IPS-15b (cell line): ENCODE results near the gene UBE2E2.

Source experiments
- H3K27me3 ChIP-seq: one replicate; pipeline ENCODE4 v1.6.1; 2013; ENCODE audit warnings: low read length; ENCODE audit not compliant: control insufficient read depth, insufficient read depth
- H3K36me3 ChIP-seq: one replicate; pipeline ENCODE4 v1.6.1; 2013; ENCODE audit warnings: low read length; ENCODE audit not compliant: control insufficient read depth, insufficient read depth
- H3K4me1 ChIP-seq: one replicate; pipeline ENCODE4 v1.6.1; 2013; ENCODE audit warnings: mild to moderate bottlenecking, low read length; ENCODE audit not compliant: control insufficient read depth, insufficient read depth
- H3K4me3 ChIP-seq: one replicate; pipeline ENCODE4 v1.5.1; 2013; ENCODE audit warnings: low read depth, low read length
- H3K9ac ChIP-seq: one replicate; pipeline ENCODE4 v1.6.1; 2013; ENCODE audit warnings: low read depth, mild to moderate bottlenecking, low read length
- H3K9me3 ChIP-seq: one replicate; pipeline ENCODE4 v1.6.1; 2013; ENCODE audit warnings: mild to moderate bottlenecking, low read length; ENCODE audit not compliant: control insufficient read depth, insufficient read depth

Gene UBE2E2

DNA sequence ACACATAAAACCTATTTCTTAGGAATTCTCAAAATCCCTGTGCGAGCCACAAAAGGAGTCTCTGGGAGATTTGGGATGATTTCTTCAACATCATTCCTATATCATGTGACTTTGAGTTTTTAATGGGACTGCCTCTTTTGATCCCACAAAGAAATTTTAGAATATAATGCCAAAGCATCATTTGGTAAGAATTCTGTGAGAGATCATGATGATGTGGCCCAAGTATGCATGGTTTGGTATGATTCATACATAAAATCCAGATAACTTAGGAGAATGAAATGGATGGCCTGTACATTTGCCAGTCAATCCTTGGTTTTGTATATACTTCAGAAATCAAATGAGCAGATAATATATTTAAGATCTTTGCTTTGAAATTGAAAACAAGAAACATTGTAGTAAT, 61.3 kb downstream of the UBE2E2 start:
- Histone ChIP-seq H3K9me3 (no peaks in the 10 kb centered on the region), H3K9ac (no peak overlapping the region), H3K4me3 (no peak overlapping the region), H3K27me3 (no peaks in the 10 kb centered on the region), H3K4me1 (no peaks in the 10 kb centered on the region), H3K36me3 (no peaks in the 10 kb centered on the region)

DNA sequence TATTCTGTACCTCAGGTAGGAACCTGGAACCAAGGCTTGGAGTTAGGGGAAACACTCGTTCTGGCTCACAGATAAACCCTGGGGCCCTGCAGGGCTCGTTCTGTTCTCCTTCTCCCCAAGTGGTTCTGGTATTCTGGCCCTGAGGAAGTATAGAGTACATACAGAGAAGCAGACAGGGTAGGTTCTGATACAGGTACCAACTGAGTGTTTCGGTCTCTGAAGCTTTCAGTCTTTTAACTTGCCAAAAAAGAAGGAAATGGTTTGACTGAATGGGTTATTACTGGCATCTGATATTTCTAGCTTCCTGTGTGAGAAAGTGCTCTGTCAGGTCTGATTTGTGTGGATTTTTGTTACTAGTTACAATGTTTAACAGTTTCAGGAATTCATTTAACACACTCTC, 67.3 kb downstream of the UBE2E2 start:
- peaks cover 3% of the 10 kb centered on the region for H3K9me3 ChIP-seq
- no peaks in the 10 kb centered on the region for H3K4me1 ChIP-seq
- H3K4me3 ChIP-seq, result no peak overlapping the region
- H3K27me3 ChIP-seq, result no peaks in the 10 kb centered on the region
- peaks cover 4% of the 10 kb centered on the region for H3K36me3 ChIP-seq
- H3K9ac ChIP-seq, result no peak overlapping the region

DNA sequence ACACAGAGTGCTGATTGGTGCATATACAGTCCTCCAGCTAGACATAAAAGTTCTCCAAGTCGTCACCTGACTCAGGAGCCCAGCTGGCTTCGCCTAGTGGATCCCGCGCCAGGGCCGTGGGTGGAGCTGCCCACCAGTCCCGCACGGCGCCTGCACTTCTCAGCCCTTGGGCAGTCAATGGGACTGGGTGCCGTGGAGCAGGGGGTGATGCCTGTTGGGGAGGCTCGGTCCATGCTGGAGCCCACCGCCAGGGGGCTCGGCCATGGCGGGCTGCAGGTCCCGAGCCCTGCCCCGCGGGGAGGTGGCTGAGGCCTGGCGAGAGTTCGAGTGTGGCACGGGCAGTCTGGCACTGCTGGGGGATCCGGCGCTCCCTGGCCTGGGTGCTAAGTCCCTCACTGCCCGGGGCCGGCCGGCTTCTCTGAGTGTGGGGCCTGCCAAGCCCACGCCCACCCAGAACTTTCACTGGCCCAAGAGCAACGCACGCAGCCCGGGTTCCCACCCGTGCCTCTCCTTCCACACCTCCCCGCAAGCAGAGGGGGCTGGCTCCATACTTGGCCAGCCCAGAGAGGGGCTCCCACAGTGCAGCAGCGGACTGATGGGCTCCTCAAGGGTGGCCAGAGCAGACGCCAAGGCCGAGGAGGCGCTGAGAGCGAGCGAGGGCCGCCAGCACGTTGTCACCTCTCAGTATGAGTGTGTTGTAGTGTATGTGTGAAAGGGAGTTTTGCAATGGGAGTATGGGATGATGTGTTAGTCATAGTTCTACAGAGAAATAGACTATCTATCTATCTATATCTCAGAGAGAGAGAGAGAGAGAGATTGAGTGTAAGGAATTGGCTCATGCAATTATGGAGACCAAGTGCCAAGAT, 69.0 kb downstream of the UBE2E2 start:
- no peaks in the 10 kb centered on the region for H3K4me1 ChIP-seq
- H3K27me3 ChIP-seq, result no peaks in the 10 kb centered on the region
- no peak overlapping the region for H3K9ac ChIP-seq
- peaks cover 3% of the 10 kb centered on the region for H3K9me3 ChIP-seq
- peaks cover 4% of the 10 kb centered on the region for H3K36me3 ChIP-seq
- H3K4me3 ChIP-seq, result no peak overlapping the region

DNA sequence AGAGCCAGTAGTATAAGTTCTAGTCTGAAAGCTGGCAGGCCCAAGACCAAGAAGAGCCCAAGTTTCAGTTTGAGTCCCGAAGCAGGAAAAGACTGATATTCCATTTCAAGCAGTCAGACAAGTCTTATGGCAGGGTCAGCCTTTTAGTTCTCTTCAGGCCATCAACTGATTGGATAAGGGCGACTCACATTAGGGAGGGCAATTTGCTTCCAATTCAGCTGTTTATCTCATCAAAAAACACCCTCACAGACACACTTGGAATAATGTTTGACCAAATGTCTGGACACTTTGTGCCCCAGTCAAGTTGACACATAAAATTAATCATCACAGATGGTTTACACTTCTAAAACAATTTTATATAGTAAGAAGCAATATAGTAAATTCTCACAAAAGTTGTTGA, 69.7 kb downstream of the UBE2E2 start:
- no peaks in the 10 kb centered on the region for H3K4me1 ChIP-seq
- no peak overlapping the region for H3K9ac ChIP-seq
- peaks cover 4% of the 10 kb centered on the region for H3K36me3 ChIP-seq
- H3K9me3 ChIP-seq, result peaks cover 3% of the 10 kb centered on the region
- H3K27me3 ChIP-seq, result no peaks in the 10 kb centered on the region
- no peak overlapping the region for H3K4me3 ChIP-seq

DNA sequence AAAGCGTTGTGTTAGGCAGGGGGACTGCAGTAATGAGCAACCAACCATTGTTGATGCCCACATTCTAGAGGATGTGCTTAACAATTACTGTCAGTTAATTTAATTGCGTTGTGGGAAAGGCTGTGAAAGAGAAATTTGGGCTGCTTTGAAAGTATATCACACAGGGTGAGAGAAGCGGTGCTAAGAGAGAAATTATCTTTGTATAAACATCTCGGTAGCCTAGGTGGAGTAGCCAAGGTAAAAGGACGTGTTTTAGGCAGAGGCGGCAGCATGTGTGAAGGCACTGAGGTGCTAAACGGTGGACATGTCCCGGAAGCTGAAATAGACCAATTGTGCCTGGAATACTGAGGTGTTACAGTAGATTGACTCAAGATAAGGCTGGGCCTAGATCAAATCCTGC, 71.9 kb downstream of the UBE2E2 start:
- H3K9me3 ChIP-seq, result peaks cover 3% of the 10 kb centered on the region
- no peak overlapping the region for H3K4me3 ChIP-seq
- no peaks in the 10 kb centered on the region for H3K27me3 ChIP-seq
- peaks cover 4% of the 10 kb centered on the region for H3K36me3 ChIP-seq
- H3K4me1 ChIP-seq, result no peaks in the 10 kb centered on the region
- H3K9ac ChIP-seq, result no peak overlapping the region

DNA sequence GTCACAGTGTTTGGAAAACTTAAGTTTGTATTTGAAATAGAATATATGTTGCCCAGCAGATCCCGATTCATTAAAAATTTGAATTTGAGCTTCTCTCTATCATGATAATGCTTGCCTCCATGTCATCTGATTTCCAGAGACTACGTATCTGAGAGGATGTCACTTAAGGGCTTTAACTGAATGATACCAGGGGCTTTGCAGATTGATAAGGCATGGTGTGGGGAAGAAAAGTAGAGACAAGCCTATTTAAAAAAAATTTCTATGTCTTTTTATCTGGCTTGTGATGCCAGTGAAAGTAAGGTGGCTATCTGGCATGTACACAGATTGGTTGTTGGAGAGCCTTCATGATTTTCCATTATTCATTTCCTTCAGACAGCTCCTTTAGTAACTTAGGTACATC, 72.7 kb downstream of the UBE2E2 start:
- no peak overlapping the region for H3K9ac ChIP-seq
- peaks cover 3% of the 10 kb centered on the region for H3K9me3 ChIP-seq
- no peaks in the 10 kb centered on the region for H3K4me1 ChIP-seq
- no peaks in the 10 kb centered on the region for H3K27me3 ChIP-seq
- peaks cover 4% of the 10 kb centered on the region for H3K36me3 ChIP-seq
- no peak overlapping the region for H3K4me3 ChIP-seq

DNA sequence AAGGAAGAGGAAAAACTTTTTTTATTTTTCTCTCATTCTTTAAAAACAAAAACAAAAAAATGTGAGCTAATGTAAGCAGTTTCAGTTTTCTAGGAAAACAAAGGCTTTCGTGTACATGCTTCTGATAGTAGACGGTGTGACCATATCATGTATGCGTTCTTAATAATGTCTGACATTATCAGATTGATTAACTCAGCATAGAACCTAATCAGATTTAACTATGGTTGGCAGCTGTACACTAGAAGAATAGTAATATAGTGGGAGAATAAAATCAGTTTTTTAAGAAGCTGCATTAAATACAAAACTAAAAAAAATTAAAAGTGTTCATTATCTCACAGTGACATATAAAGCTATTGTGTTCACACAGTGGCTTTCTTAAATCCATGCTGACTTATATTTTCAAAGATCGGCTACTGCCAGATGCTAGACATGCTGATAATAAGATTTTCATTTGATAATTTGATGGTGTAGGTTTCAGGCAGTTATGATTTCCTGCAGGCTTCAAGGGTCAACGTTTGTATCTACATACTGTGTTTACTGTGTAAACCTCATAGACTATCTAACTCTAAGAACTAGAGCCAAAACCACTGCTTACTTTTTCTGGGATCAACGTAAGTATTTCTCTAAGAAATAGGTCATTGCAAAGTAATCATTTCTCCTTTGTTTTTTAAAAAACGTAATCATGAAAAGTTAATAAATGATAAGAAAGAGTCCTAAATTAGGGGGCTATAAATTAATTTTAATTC, 74.0 kb downstream of the UBE2E2 start:
- Histone ChIP-seq H3K36me3 (peaks cover 2% of the 10 kb centered on the region), H3K9ac (no peak overlapping the region), H3K27me3 (no peaks in the 10 kb centered on the region), H3K4me1 (no peaks in the 10 kb centered on the region), H3K4me3 (no peak overlapping the region), H3K9me3 (peaks cover 3% of the 10 kb centered on the region)

DNA sequence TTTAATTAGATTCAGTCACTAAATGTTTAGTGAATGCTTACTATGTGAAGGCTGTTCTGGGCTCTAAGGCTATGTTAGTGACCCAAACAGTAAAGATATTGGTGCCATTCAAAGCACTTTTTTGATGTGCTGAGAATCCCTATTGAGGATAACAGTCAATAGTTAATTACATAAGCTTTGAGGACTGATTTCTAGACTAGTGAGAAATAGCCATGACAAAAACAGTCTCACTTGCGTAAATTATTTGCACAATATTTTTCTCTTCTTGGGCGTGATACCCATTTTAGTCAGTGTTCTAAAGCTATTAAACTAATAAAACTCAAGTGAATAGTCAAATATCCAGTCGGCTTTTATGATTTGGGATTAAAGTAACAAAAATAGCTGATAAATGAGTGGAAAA, 74.6 kb downstream of the UBE2E2 start:
- Histone ChIP-seq H3K36me3 (no peaks in the 10 kb centered on the region), H3K9ac (no peak overlapping the region), H3K4me3 (no peak overlapping the region), H3K4me1 (no peaks in the 10 kb centered on the region), H3K27me3 (no peaks in the 10 kb centered on the region), H3K9me3 (no peaks in the 10 kb centered on the region)

DNA sequence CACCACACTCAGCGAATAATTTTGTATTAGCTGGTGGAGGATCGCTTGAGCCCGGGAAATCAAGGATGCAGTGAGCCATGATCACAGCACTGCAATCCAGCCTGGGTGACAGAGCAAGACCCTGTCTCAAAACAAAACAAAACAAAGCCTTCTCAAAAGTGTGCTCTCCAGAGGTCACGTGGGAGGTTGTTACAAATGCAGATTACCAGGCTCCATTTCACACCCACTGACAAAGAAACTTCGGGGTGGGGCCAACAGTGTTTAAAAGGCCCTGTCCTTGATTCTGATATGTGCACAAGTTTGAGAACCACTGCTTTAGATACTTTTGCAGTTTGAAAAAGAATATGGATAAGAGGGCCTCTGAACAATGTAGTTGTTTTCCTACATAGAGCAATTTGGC, 80.5 kb downstream of the UBE2E2 start:
- Histone ChIP-seq H3K4me3 (no peak overlapping the region), H3K4me1 (peaks cover 13% of the 10 kb centered on the region), H3K9me3 (no peaks in the 10 kb centered on the region), H3K36me3 (no peaks in the 10 kb centered on the region), H3K9ac (no peak overlapping the region), H3K27me3 (no peaks in the 10 kb centered on the region)

DNA sequence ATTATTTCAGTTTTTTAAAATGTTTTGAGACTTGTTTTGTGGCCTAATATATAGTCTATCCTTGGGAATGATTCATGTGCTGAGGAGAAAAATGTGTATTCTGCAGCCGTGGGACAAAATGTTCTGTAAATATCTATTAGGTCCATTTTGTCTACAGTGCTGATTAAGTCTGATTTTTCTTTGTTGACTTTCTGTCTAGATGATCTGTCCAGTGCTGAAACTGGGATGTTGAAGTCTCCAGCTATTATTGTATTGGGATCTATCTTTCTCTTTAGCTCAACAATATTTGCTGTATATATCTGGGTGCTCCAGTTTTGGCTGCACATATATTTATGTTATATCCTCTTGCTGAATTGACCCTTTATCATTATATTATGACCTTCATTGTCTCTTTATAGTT, 85.2 kb downstream of the UBE2E2 start:
- no peaks in the 10 kb centered on the region for H3K27me3 ChIP-seq
- peaks cover 22% of the 10 kb centered on the region for H3K4me1 ChIP-seq
- no peaks in the 10 kb centered on the region for H3K36me3 ChIP-seq
- H3K9ac ChIP-seq, result no peak overlapping the region
- H3K4me3 ChIP-seq, result no peak overlapping the region
- H3K9me3 ChIP-seq, result no peaks in the 10 kb centered on the region

DNA sequence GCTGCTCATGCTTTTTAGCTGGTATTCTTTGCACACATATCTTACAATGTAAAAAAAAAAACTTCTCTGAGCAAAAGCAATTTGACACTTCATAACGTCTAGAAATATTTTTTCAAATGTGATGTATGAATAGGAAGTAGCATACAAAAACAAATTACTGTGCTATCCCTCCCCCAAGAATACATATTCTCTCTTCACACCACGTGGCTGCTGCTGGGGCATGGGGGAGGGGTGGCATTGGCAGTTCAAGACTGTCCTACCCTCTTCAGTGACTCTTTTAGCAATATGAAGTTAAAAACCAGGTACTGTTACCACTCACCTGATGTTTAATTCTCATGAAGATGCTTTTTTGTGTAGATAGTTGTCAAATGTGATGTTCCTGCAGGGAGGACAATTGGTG, 85.6 kb downstream of the UBE2E2 start:
- H3K36me3 ChIP-seq, result no peaks in the 10 kb centered on the region
- H3K4me1 ChIP-seq, result peaks cover 19% of the 10 kb centered on the region
- no peak overlapping the region for H3K9ac ChIP-seq
- no peaks in the 10 kb centered on the region for H3K27me3 ChIP-seq
- no peaks in the 10 kb centered on the region for H3K9me3 ChIP-seq
- H3K4me3 ChIP-seq, result no peak overlapping the region

DNA sequence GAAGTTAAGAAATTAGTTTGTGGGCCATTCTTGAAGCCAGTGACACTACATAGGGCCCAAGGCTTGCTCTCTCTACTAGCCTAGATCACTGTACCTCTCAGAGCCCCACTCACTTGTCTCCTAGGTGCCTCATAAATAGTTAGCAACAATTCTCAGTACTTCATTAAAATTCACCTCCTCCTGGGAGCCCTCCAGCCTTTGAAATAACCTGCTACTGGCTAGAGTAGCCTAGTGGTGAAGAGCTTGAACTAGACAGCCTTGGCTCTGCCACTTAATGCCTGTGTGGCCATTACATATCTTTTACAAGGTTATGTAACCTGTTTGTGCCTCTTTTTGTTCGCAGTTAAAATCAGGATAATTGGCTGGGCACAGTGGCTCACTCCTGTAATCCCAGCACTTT, 89.3 kb downstream of the UBE2E2 start:
- no peak overlapping the region for H3K9ac ChIP-seq

More for the DNA sequence above, 89.3 kb downstream of the UBE2E2 start:
- H3K9me3 ChIP-seq, result no peaks in the 10 kb centered on the region
- peaks cover 17% of the 10 kb centered on the region for H3K4me1 ChIP-seq
- no peaks in the 10 kb centered on the region for H3K27me3 ChIP-seq
- H3K36me3 ChIP-seq, result no peaks in the 10 kb centered on the region
- no peak overlapping the region for H3K4me3 ChIP-seq
